MM.1S (cell line): ENCODE data around the gene ZNHIT6.

Experiments used
- DNase-seq: peaks from one replicate; pipeline ENCODE4 v3.0.0-alpha.2; 2015
- H2AFZ ChIP-seq: fragments of 300-600 bp; sonication (generic); 2 replicates; pipeline ENCODE4 v1.6.0; 2016; ENCODE audit warnings: antibody characterized with exemption, low read length
- H3F3A ChIP-seq: fragments of 300-600 bp; sonication (generic); 2 replicates; pipeline ENCODE4 v1.6.1; 2016; ENCODE audit warnings: mild to moderate bottlenecking, antibody characterized with exemption, low read length, moderate library complexity, mixed read lengths; ENCODE audit not compliant: insufficient read depth
- H3K27ac ChIP-seq: fragments of 300-600 bp; sonication (generic); 2 replicates; pipeline ENCODE4 v1.5.1; 2016; ENCODE audit warnings: mild to moderate bottlenecking, low read length
- H3K27me3 ChIP-seq: fragments of 300-600 bp; sonication (generic); replicated peaks from 2 replicates; pipeline ENCODE4 v1.6.0; 2016; ENCODE audit warnings: low read length; ENCODE audit not compliant: insufficient read depth
- H3K36me3 ChIP-seq: fragments of 300-600 bp; sonication (generic); replicated peaks from 2 replicates; pipeline ENCODE4 v1.6.1; 2016; ENCODE audit warnings: mild to moderate bottlenecking, low read length, mixed read lengths; ENCODE audit not compliant: insufficient read depth
- H3K4me1 ChIP-seq: fragments of 300-600 bp; sonication (generic); 2 replicates; pipeline ENCODE4 v1.6.1; 2016; ENCODE audit warnings: low read length, mixed read lengths
- H3K4me2 ChIP-seq: fragments of 300-600 bp; sonication (generic); 2 replicates; pipeline ENCODE4 v1.6.0; 2016; ENCODE audit warnings: low read depth, low read length
- H3K4me3 ChIP-seq: fragments of 300-600 bp; sonication (generic); 2 replicates; pipeline ENCODE4 v1.5.1; 2016; ENCODE audit warnings: low read length, mixed read lengths
- H3K79me2 ChIP-seq: fragments of 300-600 bp; sonication (generic); 2 replicates; pipeline ENCODE4 v1.6.1; 2016; ENCODE audit warnings: mixed run types, low read length, mixed read lengths
- H3K9ac ChIP-seq: fragments of 300-600 bp; sonication (generic); 2 replicates; pipeline ENCODE4 v1.6.1; 2016; ENCODE audit warnings: low read length, mixed read lengths
- H3K9me2 ChIP-seq: fragments of 300-600 bp; sonication (generic); replicated peaks from 2 replicates; pipeline ENCODE4 v1.6.1; 2016; ENCODE audit warnings: mild to moderate bottlenecking, low read length, mixed read lengths; ENCODE audit not compliant: insufficient read depth
- H3K9me3 ChIP-seq: fragments of 300-600 bp; sonication (generic); replicated peaks from 2 replicates; pipeline ENCODE4 v1.6.1; 2016; ENCODE audit warnings: mild to moderate bottlenecking, low read length, mixed read lengths; ENCODE audit not compliant: insufficient read depth
- H4K20me1 ChIP-seq: fragments of 300-600 bp; sonication (generic); 2 replicates; pipeline ENCODE4 v1.6.1; 2016; ENCODE audit warnings: mild to moderate bottlenecking, low read length, moderate library complexity, mixed read lengths; ENCODE audit not compliant: insufficient read depth
- EZH2 ChIP-seq: fragments of 300-600 bp; sonication (generic); optimal IDR thresholded peaks from 2 replicates; pipeline ENCODE3; 2017; ENCODE audit warnings: low read depth, mild to moderate bottlenecking, antibody characterized with exemption, low read length, mixed read lengths
- EZH2phosphoT487 ChIP-seq: fragments of 300-600 bp; sonication (generic); IDR thresholded peaks from 2 replicates; pipeline ENCODE4 v1.6.1; 2018; ENCODE audit warnings: antibody characterized with exemption, low read length
- TF ChIP-seq, protein P1 (sequence below): fragments of 300-600 bp; sonication (generic); IDR thresholded peaks from 2 replicates; pipeline ENCODE4 v1.5.1; 2016; ENCODE audit warnings: antibody characterized with exemption, low read length, mixed read lengths

The ZNHIT6 gene

DNA sequence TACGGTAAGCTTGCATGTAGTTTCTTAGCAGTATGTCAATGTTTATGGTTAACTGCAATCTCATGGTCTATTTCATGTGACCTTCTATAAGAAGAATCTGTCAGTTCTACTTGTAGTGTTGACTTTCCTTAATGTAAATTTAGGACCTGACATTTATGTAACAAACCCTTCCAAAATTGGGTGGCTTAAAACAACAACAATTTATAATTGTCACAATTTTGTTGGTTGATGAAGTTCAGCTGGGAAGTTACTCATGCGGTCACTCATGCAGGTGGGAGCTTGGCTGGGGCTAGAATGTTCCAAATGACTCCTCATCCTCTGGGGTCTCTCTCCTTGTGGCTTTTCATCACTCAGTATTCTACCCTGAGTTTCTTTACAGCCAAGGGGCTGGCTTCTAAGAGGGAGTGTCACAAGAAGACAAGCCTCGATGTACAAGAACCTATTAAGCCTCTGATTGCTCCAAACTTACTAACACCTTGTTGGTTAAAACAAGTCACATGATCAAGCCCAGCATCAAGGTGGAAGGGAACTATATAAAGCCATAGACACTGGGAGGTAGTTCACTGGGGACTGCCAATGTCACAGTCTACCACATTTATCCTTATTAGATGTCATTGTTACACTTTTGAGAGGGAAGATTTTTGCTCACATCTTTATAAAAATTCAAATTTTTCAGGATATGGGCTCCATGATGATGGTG is 103.8 kb downstream of the ZNHIT6 start:
- H3K4me1 ChIP-seq = no peaks in the 10 kb centered on the region
- no peak overlapping the region for H3K4me3 ChIP-seq
- H3K36me3 ChIP-seq = no peaks in the 10 kb centered on the region
- no peaks in the 10 kb centered on the region for H3K9me2 ChIP-seq
- H3K9ac ChIP-seq = no peak overlapping the region
- H4K20me1 ChIP-seq = no peaks in the 10 kb centered on the region
- no peaks in the 10 kb centered on the region for H3K27me3 ChIP-seq
- DNase-seq = no peak
- no peaks in the 10 kb centered on the region for H3K9me3 ChIP-seq
- no peaks in the 10 kb centered on the region for H3K79me2 ChIP-seq
- no peak overlapping the region for H3K27ac ChIP-seq
- H2AFZ ChIP-seq = no peak overlapping the region
- TF ChIP-seq EZH2 = no peak
- TF ChIP-seq, protein P1, sequence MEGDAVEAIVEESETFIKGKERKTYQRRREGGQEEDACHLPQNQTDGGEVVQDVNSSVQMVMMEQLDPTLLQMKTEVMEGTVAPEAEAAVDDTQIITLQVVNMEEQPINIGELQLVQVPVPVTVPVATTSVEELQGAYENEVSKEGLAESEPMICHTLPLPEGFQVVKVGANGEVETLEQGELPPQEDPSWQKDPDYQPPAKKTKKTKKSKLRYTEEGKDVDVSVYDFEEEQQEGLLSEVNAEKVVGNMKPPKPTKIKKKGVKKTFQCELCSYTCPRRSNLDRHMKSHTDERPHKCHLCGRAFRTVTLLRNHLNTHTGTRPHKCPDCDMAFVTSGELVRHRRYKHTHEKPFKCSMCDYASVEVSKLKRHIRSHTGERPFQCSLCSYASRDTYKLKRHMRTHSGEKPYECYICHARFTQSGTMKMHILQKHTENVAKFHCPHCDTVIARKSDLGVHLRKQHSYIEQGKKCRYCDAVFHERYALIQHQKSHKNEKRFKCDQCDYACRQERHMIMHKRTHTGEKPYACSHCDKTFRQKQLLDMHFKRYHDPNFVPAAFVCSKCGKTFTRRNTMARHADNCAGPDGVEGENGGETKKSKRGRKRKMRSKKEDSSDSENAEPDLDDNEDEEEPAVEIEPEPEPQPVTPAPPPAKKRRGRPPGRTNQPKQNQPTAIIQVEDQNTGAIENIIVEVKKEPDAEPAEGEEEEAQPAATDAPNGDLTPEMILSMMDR = no peak
- no peak for TF ChIP-seq EZH2phosphoT487
- H3F3A ChIP-seq = no peaks in the 10 kb centered on the region
- no peak overlapping the region for H3K4me2 ChIP-seq

DNA sequence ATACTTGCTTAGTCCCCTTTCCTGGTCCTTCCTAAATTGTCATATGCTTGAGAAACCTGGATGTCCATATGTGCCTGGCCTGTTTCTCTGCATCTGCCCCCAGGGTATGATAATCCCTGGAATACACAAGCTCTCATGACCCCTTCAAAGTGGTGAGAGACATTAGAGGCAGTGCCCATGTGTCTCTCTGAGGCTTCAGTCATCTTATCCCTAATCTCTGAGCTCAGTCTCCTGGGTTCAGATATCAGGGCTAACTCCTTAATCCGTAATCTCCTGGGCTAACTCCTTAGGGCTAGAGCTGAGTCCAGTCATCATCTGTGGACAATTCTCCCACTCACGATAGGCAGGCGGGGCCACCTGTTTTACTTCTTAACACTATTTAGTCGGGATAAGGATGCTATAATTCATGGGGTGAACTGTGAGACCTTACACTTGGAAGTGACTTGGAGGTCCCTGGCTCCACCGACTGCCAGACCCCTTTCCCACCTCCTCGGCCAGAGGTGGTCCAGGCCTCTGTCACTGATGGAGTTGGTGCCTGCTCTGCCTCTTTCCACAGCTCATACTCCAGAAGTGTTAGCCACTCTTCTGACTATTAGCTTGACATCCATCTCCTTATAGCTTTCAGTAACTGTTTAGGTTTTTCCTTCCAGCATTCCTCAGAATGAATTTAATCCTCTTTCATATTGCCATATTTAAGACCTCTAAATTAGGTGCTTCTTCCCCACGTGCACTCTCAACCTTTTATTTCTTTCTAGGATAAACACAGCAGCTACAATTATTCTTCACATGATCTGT is 105.0 kb downstream of the ZNHIT6 start:
- DNase-seq = no peak

DNA sequence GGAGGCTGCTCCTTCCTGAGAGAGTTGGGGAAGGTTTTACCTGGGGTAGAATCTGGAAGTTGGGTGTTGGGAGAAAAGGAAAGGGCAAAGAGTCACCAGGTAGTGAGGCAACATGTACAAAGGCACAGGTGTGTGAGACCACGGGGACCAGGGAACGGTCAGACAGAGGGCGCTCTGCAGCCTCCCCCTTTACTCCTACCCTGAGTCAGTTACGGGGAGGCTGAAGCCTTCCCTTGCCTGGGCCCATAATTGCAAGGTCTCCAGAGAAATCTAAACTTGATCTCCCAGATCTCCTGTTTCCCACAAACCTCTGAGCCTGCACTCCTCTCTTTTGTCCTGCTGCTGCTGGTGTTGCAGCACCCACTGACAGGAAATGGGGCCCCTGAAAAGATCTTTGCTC is 105.7 kb downstream of the ZNHIT6 start:
- Histone ChIP-seq H3K27ac (no peak overlapping the region), H3K4me3 (no peak overlapping the region), H3K4me2 (no peak overlapping the region), H3K4me1 (no peaks in the 10 kb centered on the region), H3K9me2 (no peaks in the 10 kb centered on the region), H3K27me3 (no peaks in the 10 kb centered on the region), H3K9ac (no peak overlapping the region), H3K36me3 (no peaks in the 10 kb centered on the region), H3F3A (no peaks in the 10 kb centered on the region), H3K9me3 (no peaks in the 10 kb centered on the region), H3K79me2 (no peaks in the 10 kb centered on the region), H2AFZ (no peak overlapping the region), H4K20me1 (no peaks in the 10 kb centered on the region)
- no peak for DNase-seq
- TF ChIP-seq, protein P1 = no peak
- no peak for TF ChIP-seq EZH2
- TF ChIP-seq EZH2phosphoT487 = no peak

More for the DNA sequence above, 105.0 kb downstream of the ZNHIT6 start:
- Histone ChIP-seq H3K4me1 (no peaks in the 10 kb centered on the region), H4K20me1 (no peaks in the 10 kb centered on the region), H3K36me3 (no peaks in the 10 kb centered on the region), H3K27ac (no peak overlapping the region), H3F3A (no peaks in the 10 kb centered on the region), H3K9me3 (no peaks in the 10 kb centered on the region), H3K27me3 (no peaks in the 10 kb centered on the region), H3K9me2 (no peaks in the 10 kb centered on the region), H2AFZ (no peak overlapping the region), H3K4me3 (no peak overlapping the region), H3K9ac (no peak overlapping the region), H3K4me2 (no peak overlapping the region), H3K79me2 (no peaks in the 10 kb centered on the region)
- no peak for TF ChIP-seq EZH2
- TF ChIP-seq, protein P1 = no peak
- TF ChIP-seq EZH2phosphoT487 = no peak
